Mucosa of descending colon (tissue), 3 donors: ENCODE measurements around the gene ARIH2. TPM values are rescaled to one million over a fixed set of nuclear protein-coding genes. Genes with fewer than 3 reads are reported as not detected.

Source experiments
- ATAC-seq: fragments of 200-7000 bp; cut with Tn5 transposase; one replicate; pipeline ENCODE4 v1.9.1; 2020; ENCODE audit warnings: mild to moderate bottlenecking, moderate library complexity
- DNase-seq, 3 donors: peaks; one replicate each; pipeline ENCODE4 v3.0.0-alpha.2; 2020
- H3K36me3 ChIP-seq: fragments of 200-600 bp; one replicate; pipeline ENCODE4 v1.8.0; 2021; ENCODE audit warnings: low read depth, mild to moderate bottlenecking
- H3K4me1 ChIP-seq: fragments of 200-600 bp; one replicate; pipeline ENCODE4 v1.8.0; 2021; ENCODE audit warnings: low read depth, mild to moderate bottlenecking
- H3K4me3 ChIP-seq: fragments of 200-600 bp; one replicate; pipeline ENCODE4 v1.8.0; 2021; ENCODE audit warnings: mild to moderate bottlenecking
- H3K9me3 ChIP-seq: fragments of 200-600 bp; one replicate; pipeline ENCODE4 v1.8.0; 2021; ENCODE audit warnings: mild to moderate bottlenecking
- CTCF ChIP-seq: fragments of 200-600 bp; IDR thresholded peaks from one replicate; pipeline ENCODE4 v1.8.0; 2022; ENCODE audit warnings: antibody characterized with exemption, mild to moderate bottlenecking
- intact Hi-C, 2 donors: fragments of 100-400 bp; cut with DNase I in 1 of 2; cut with micrococcal nuclease in 1 of 2; formaldehyde crosslinking; loops; one replicate each; pipeline versions ENCODE4 v1.11.0 to v1.11.1; 2022; cut with DNase I, micrococcal nuclease
- total RNA-seq, 3 donors: library from RNA; stranded (reverse); fragmentation: NEBNext Ultra II Directional in 2 of 3; extraction: Animal tissue kit (Norgen Biotek cat#: 25700) in 2 of 3; gene quantifications; one replicate each; pipeline versions ENCODE4 v1.2.1 to v1.2.4, GENCODE V29; 2021 to 2023
- donor health status: DM: no; HTN: no; CAD: no; lungs with moderate emphysema.
- donor health status: DM: no; HTN: no; CAD: no.
- donor health status: DM: no; HTN: yes; CAD: no.

ARIH2 gene
- total RNA-seq, 3 donors from 2014 or later = 73.3 to 109 (median 82.1) TPM

GRCh38 chr3:48985831-48986376, 67.3 kb downstream of the ARIH2 start:
- DNase-seq (no peak), ATAC-seq (no peak)
- no peaks in the 10 kb centered on the region for H3K9me3 ChIP-seq
- H3K36me3 ChIP-seq = no peaks in the 10 kb centered on the region
- no peak for TF ChIP-seq CTCF
- H3K4me3 ChIP-seq = no peak overlapping the region
- intact Hi-C loops = no loop called here
- H3K4me1 ChIP-seq = peaks cover 13% of the 10 kb centered on the region

- no peaks in the 10 kb centered on the region for H3K9me3 ChIP-seq
- ATAC-seq = no peak
- intact Hi-C loops = no loop called here
- H3K4me1 ChIP-seq = peaks cover 25% of the 10 kb centered on the region
- TF ChIP-seq CTCF = no peak
- no peaks in the 10 kb centered on the region for H3K36me3 ChIP-seq
- peak overlapping the region; percentile 85 for H3K4me3 ChIP-seq
- DNase-seq = no peak
Measured at GRCh38 chr3:48989126-48989795, 70.6 kb downstream of the ARIH2 start.

- no peaks in the 10 kb centered on the region for H3K9me3 ChIP-seq
- no peaks in the 10 kb centered on the region for H3K36me3 ChIP-seq
- peak within 1 kb of the TSS; percentile 85 for H3K4me3 ChIP-seq
- intact Hi-C loops = no loop called here
- H3K4me1 ChIP-seq = peaks cover 25% of the 10 kb centered on the region
- no peak for TF ChIP-seq CTCF
- DNase-seq (peak; percentile 80 to 90 (median 85)), ATAC-seq (peak; percentile 86)
Measured at GRCh38 chr3:48989796-48990635, 71.4 kb downstream of the ARIH2 start, which contains the start of gene P4HTM. P4HTM (plus strand) TSS chr3:48990241; CDS start chr3:48990257, 16 bp downstream.

GRCh38 chr3:48990636-48991469, 72.2 kb downstream of the ARIH2 start:
- H3K36me3 ChIP-seq = no peaks in the 10 kb centered on the region
- no peak for TF ChIP-seq CTCF
- ATAC-seq (peak; percentile 37), DNase-seq (peak in 2 of 3 donors; percentile 51 to 63)
- H3K9me3 ChIP-seq = no peaks in the 10 kb centered on the region
- intact Hi-C loops = no loop called here
- peaks cover 25% of the 10 kb centered on the region for H3K4me1 ChIP-seq
- peak overlapping the region; percentile 85 for H3K4me3 ChIP-seq

GRCh38 chr3:48991851-48992545, 73.4 kb downstream of the ARIH2 start:
- no peak for ATAC-seq
- Histone ChIP-seq H3K36me3 (no peaks in the 10 kb centered on the region), H3K9me3 (no peaks in the 10 kb centered on the region), H3K4me3 (no peak overlapping the region), H3K4me1 (peaks cover 25% of the 10 kb centered on the region)
- no peak for DNase-seq
- TF ChIP-seq CTCF = no peak
- intact Hi-C loops = no loop called here
